NCI-H1105 (cell line): ENCODE measurements around the gene CNTN5.
A peak's percentile ranks its signal among the peaks of the same experiment; 100 is the strongest.
"Not testable (repeated sequence)": the region's sequence is repeated elsewhere in the genome, so short reads cannot be mapped to it uniquely, and the experiment has no call there.

ENCODE experiments used
- DNase-seq: peaks from one replicate; lab custom pipeline; 2025; lab: John Stamatoyannopoulos, UW

CNTN5 gene

DNA sequence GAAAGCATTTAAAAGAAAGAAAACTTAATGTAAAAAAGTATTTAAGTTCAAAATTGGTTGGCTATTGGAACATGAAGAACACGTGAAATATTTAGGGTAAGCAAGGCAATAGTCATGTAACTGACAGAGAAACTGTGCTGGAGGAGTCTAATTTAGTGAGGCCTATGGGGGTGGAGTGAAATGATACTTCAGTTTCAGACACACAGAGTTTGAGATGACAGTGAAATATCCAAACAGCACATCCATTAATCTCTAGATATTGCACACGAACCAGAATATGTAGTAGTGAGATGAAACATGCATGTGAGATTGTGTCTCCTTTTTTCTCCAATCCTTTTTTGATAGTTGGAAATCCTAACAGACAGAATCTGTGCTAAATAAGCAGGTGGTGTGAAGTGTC is 739.0 kb downstream of the CNTN5 start:
- no peak for DNase-seq

DNA sequence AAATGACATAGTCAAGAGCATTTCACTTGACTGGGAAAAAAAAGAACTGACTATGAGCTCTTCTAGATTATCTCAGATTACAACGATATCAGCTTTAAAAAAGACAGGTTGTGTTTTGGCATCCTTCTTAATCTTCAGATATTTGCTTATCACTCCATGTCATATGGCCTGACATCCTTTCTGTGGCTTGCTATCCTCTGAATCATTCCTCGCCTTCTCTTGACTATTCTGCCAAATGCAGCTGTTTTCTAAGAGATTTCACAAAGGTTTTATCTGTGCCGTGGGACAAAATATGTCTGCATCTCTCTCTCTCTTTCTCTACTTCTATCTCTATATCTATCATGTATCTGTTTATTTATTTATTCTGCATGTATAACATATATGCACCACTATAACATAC is 746.1 kb downstream of the CNTN5 start:
- DNase-seq: no peak

DNA sequence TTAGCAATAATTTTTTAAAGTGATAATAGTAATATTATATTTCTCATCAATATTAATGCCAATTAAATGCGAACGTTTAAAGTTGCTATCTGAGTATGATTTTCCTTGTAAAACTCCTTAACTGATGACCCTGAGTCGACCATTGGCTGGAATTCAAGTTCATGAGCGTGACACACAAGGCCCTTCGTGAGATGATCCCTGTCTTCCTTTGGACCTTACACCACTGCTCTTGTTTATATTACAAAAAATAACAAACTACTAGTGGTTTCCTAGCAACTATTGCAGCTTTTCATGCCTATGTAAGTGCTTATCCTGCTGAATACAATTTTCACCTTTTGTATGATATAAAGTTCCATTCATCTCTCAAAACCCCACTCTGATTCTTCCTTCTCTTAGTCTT is 752.9 kb downstream of the CNTN5 start:
- DNase-seq: no peak

DNA sequence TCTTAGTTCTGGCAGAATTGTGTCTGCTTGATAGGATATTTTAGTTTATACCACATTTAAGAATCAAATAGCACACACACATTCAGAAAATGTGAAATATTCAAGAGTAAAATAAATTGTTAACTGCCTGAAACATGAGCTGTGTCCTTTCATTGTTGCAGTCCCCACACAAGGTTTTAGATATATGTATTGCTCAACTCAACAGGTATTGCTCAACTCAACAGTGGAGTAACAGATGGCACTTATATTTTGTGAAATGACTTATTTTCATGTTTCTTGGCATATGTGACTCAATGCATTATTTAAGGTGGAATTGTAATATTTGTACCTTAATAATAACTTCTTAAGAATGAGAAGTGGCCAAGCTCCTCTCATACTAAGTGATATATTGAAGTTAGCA is 760.3 kb downstream of the CNTN5 start:
- no peak for DNase-seq

DNA sequence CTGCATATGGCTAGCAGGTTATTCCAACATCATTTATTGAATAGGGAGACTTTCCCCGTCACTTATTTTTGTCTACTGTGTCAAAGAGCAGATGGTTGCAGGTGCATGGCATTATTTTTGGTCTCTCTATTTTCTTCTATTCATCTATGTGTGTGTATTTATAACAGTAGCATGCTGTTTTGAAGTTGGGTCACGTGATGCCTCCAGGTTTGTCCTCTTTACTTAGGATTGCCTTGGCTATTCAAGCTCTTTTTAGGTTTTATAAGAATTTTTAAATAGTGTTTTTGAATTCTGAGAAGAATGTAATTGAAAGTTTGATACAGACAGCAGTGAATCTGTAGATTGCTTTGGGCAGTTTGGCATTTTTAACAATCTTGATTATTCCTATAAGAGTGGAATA is 770.6 kb downstream of the CNTN5 start:
- DNase-seq: no peak

DNA sequence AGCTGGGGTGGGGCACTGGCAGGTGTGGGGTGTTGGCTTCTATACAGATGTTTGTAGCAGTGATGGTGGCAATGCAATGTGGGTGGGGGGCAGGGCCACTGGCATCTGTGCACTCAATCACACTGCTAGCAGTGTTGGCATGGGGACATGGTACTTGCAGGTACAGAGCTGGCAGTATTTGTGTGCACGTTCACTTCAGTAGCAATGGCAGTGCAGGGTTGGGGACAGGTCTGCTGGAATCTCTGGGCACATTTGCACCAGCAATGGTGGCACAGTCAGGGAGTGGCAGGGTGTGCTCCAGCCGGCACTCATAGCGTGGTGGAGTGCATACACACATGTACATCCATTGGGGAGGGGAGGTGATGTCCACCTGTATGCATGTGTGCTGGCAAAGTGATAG is 775.2 kb downstream of the CNTN5 start:
- DNase-seq: no peak

DNA sequence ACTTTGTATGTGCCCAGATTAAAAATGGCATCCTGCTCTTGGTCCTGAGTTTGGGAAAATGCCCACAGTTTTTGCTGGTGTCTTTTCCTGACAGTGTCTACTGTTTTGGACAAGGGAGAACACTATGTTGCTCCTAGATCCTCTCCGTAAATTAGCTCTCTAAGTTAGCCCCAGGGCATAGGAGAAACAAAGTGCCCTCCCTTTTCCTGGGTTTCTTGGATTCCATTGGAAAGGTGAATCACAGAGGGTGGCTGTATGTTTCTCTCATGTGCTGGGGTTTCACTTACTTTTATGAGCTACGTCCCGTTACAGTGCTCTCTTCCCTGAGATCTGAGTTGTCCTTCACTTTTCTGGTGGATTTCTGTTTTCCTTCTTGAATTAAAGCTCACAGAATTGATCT is 782.8 kb downstream of the CNTN5 start:
- no peak for DNase-seq

DNA sequence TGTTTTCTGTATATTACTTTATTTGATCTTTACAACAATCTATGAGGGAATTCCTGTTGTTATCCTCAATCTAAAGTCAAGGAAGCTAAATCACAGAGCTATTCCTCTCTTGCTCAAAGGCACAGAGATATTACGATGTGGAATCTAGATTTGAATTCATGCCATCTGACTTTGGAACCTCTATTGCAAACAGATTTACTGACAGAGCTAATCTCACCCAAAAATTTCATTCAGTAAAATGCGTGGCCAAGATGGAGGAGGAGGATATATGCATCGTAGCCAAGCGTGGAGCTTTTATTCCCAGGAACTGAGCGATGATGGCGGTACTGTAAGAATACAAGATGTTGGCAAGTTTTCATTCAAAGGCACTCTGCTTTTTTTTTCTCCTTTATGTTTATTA is 791.8 kb downstream of the CNTN5 start:
- DNase-seq: no peak

DNA sequence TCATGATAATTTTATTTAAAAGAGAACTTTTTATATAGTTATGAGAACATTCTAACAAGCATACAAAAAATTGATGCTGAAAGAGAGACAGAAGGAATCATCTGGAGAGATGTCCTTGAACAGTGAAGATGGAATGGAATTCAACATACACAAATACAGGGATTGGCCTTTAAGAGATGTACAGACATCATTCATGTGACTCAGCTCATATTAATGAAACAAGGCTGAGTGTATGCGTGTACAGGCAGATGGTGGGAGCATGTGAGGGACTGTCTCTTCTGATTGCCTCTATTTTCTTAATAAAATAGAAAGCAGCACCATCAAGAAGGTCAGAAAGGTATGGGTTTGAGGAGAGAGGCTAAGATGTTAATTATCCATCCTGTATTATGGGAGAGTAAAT is 793.3 kb downstream of the CNTN5 start:
- no peak for DNase-seq

DNA sequence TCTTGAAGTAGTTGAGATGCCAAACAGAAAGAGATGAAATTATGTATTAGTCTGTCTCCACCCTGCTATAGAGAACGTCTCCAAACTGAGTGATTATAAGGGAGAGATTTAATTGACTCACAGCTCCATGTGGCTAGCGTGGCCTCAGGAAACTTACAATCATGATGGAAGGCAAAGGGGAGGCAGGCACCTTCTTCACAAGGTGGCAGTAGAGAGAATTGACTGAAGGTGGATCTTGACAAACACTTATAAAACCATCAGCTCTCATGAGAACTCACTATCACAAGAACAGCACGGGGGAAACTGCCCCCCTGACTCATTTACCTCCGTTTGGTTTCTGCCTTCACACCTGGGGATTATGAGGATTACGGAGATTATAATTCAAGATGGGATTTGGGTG is 794.0 kb downstream of the CNTN5 start:
- DNase-seq: no peak

DNA sequence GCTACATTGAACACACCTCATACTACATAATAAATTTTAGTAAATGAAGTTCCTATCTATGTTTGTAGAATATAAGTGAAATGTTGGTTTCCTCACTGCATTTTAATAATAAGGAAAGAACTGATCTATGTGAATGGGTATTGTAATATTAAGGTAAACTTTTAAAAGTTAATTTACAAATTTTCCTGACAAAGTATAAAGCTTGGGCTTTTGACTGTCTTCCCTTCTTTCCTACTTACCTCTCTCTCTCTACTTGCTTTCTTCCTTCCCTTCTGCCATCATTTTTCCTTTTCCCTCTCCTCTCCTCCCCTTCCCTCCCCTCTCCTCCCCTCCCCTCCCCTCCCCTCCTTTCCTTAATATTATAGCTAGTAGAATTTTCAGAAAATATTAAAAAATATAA is 798.2 kb downstream of the CNTN5 start:
- no peak for DNase-seq

DNA sequence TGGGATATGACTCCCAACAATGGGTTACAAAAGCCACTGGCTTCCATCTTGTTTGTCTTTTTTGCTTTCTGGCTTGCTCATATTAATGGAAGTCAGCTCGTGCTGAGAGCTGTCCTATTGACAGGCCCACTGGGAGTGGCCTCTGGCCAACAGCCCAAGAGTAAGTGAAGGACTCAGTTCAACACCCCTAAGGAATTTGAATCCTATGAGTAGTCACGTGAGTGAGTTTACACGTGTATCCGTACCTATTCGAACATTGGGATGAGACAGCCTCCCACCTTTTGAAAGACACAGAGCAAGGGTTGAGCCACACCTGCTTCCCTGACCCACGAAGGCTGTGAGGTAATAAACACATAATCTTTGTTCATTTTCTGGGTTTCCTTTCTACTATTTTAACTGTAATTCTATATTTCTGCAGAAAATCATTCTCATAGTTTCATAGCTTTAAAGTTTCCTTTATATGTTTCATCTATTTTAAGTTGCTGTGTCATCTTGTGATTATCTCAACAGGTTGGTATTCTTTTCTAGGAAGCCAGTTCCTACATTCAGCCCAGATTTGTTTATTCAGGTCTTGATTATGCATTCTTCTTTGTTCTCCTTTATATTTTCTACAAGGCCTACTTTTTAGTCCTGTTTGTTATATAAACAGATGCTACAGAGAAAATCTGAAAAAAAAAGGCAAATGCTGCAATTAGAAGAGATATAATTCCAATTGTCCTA is 802.3 kb downstream of the CNTN5 start:
- DNase-seq: no peak

DNA sequence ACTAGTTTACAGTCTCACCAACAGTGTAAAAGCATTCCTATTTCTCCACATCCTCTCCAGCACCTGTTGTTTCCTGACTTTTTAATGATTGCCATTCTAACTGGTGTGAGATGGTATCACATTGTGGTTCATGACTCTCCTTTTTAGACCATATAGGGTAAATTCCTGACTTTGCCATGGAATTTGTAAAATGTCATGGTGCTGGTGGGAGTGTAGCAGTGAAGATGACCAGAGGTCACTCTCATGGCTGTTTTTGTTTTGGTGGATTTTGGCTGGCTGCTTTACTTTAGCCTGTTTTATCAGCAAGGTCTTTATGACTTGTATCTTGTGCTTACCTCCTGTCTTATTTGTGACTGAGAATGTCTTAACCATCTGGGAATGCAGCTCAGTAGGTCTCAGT is 816.0 kb downstream of the CNTN5 start:
- not testable (repeated sequence) for DNase-seq

DNA sequence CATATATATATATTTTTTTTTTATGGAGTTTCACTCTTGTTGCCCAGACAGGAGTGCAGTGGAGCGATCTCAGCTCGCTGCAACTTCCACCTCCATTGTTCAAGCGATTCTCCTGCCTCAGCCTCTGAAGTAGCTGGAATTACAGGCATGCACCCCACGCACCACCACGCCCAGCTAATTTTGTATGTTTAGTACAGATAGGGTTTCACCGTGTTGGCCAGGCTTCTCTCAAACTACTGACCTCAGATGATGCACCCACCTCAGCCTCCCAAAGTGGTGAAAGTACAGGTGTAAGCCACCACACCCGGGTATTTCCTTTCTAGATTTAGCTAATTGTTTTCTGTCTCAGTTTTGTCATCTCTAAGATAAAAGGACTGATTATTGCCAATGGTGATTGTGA is 821.1 kb downstream of the CNTN5 start:
- no peak for DNase-seq

DNA sequence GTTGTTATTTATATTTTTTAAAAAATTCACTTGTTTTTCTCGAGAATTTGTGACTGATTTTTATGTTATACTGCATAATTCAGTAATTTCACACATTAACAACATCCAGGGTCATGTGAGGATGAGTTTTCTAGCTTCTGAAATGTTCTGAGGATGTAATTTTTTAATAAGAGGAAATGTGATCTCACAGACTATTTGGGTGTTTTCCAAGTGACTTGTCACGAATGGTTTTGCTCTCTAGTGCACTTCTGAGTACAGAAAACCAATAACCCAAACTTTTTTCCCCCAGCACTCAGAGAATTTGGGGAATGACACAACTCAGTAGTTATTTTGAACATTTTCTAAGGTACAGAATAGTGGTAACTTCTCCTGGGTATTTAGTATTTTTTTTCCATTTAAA is 845.2 kb downstream of the CNTN5 start:
- DNase-seq: no peak

DNA sequence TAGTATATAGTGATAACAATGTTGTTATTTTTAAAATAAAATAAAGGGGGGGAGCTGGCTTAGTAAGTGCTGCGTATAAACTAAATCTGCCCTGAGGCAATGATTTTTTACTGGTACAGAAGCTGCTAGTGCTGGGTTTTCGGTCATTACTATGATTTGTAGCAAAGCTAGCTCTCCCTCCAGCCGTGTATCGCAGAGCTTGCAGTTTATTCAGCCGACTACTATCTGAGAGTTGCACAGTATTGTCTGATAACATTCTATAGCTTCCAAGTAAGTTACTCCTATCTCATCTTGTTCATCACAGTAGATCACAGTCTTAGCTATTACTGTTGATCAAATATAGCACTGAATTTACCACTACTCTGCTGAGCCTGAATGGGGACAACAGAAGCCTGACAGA is 860.9 kb downstream of the CNTN5 start:
- DNase-seq: no peak

DNA sequence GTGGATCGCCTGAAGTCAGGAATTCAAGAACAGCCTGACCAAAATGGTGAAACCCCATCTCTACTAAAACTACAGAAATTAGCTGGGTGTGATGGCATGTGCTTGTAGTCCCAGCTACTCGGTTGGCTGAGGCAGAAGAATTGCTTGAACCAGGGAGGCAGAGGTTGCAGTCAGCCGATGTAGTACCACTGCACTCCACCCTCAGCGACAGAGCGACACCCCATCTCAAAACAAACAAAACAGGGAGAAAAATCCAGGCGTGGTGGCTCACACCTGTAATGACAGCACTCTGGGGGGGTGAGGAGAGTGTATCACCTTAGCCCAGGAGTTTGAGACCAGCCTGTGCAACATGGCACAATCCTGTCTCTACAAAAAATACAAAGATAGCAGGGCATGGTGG is 864.0 kb downstream of the CNTN5 start:
- no peak for DNase-seq

DNA sequence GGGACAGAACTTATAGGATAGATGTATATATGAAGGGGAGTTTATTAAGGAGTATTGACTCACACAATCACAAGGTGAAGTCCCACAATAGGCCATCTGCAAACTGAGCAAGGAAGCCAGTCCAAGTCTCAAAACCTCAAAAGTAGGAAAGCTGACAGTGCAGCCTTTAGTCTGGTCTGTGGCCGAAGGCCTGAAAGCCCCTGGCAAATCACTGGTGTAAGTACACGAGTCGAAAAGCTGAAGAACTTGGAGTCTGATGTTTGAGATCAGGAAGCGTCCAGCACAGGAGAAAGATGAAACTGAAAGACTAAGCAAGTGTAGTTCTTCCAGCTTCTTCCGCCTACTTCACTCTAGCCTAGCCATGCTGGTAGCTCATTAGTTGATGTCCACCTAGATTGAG is 866.7 kb downstream of the CNTN5 start:
- no peak for DNase-seq

DNA sequence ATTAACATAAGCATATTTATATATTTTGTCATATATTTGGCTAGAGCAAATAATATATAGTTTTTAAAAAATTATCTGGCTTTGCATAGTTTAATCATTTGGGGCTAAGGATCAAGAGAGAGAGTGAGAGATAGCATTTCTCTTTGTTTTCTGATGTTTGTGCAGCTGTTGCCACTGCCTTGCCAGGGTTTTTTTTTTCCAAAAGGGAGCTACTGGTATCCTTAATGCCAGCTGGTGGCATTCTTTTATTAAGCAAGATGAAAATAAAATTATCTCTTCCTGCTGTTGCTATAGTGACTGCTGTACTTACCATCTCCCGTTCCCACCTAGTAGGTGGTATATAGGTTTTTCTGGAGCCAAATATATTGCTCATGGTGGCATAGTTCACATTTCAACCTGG is 873.1 kb downstream of the CNTN5 start:
- peak; percentile 50 for DNase-seq

DNA sequence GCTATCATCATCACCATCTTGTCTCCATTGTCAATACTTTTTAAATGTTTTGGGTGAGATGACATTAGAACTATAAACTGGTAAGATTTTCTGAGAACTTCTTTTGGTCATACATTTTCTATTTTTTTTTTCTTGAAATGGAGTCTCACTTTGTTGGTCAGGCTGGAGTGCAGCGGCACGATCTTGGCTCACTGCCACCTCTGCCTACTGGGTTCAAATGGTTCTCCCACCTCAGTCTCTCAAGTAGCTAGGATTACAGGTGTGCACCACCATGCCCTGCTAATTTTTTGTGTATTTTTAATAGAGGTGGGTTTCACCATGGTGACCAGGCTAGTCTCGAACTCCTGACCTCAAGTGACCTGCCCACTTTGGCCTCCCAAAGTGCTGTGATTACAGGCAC is 880.4 kb downstream of the CNTN5 start:
- DNase-seq: no peak

DNA sequence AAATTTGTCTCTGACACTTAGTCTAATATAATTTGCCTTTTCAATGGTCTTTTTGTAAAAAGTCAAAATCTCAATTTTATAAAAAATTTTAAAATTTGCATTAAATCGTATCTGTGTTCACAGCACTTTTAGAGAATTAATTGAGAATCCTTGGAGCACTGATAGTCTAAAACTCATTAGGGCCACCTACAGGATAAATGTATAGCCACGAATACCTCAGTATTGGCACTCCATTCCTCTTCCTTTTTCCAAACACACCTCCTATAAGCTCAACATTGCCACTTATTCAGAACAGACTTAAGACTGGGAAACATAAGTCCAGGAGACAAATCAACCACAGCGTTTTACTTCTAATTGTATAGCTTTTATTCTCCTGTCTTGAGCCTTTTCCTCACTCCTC is 890.4 kb downstream of the CNTN5 start:
- no peak for DNase-seq

DNA sequence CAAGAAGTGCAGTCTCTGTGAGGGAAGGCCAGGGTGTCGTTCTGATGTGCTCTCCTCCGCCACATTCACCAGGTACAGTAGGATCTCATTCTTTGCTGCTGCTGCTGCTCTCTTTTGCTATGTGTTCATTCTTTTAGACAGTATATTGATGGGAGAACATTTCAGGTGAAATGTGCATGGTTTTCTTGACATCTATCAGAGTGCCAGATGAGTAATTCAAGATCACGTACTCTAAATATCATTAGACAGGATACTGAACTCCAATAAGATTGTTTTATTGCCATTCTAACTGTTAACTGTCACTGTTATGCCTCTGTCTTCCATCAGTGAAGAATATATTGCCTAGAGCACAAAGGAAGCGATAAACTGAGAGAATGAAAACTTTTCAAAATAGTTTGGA is 895.3 kb downstream of the CNTN5 start:
- no peak for DNase-seq

DNA sequence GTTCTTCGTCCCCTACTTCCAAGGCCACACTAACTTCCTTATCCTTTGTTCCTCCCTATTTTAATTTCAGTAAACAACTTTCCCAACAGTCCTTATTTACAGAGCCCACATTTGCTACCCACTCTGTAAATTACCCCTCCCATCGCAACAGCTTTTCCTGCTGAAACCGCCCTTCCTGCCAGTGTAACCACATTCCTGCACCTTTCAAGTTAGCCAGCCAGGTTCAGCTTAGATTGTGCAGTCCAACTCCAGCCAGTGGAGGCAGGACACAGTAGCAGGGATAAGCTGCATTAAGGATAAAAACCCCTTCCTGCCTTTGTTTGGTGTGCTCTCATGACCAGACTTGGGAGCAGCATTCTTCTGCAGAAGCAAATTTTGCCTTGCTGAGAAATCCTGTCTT is 898.0 kb downstream of the CNTN5 start:
- DNase-seq: no peak

DNA sequence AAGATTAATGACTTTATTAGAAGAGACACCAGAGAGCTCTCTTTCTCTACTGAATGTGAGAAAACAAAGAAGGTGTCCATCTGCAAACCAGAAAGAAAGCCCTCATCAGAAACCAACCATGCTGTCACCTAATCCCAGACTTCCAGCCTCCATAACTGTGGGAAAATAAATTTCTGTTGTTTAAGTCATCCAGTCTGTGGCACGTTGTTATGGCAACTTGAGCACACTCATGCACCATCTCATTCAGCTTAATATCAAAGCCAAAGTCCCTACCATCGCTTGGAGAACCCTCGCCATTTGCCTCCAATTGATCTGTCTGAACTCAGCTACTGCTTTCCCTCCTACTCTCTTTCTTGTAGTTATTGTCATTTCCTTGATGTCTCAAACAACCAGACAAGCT is 900.2 kb downstream of the CNTN5 start:
- DNase-seq: no peak

DNA sequence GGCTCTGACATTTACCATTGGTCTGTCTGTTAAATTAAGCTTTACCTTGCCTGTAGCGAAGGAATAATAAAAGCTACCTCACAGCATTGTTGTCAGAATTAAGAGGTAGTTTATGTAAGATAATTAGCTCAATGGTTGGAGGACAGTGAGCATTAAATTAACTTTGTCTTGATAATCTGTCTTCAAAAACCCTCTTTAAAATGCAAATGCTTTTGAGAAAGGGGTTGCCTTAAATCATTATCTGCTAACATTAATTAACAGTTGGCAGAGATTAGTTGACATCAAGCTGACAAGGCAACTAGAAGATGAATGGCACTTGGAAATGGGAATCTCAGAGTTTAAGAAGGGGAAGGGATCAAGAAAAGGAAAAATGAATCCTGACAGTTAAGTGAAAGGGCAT is 905.2 kb downstream of the CNTN5 start:
- DNase-seq: no peak
